Testis (tissue), 3 donors: ENCODE data around the gene SVEP1. TPM values are rescaled to one million over a fixed set of nuclear protein-coding genes. Genes with fewer than 3 reads are reported as not detected.

Experiments
- DNase-seq: peaks from one replicate; pipeline ENCODE4 v3.0.0-alpha.2; 2019
- H3K27ac ChIP-seq, 2 donors: fragments of 200-600 bp; sonication (generic); one replicate each; pipeline ENCODE4 v1.5.1; 2019
- H3K27me3 ChIP-seq: fragments of 200-600 bp; sonication (generic); one replicate; pipeline ENCODE4 v1.5.1; 2019
- H3K36me3 ChIP-seq: fragments of 200-600 bp; sonication (generic); one replicate; pipeline ENCODE4 v1.5.1; 2017; ENCODE audit warnings: low read depth; ENCODE audit errors: missing control alignments
- H3K4me1 ChIP-seq: fragments of 200-600 bp; sonication (generic); one replicate; pipeline ENCODE4 v1.5.1; 2019
- H3K4me3 ChIP-seq, 2 donors: fragments of 200-600 bp; sonication (generic); one replicate each; pipeline ENCODE4 v1.5.1; 2017 to 2019
- H3K9me3 ChIP-seq: fragments of 200-600 bp; sonication (generic); one replicate; pipeline ENCODE4 v1.5.1; 2017
- POLR2A ChIP-seq: fragments of 450-650 bp; IDR thresholded peaks from one replicate; pipeline ENCODE4 v1.6.1; 2017; ENCODE audit warnings: antibody characterized with exemption, mild to moderate bottlenecking, moderate library complexity
- WGBS, 2 donors: methylation state at CpG; one replicate each; pipeline ENCODE4 v1.1.5; 2018; 5-methylcytosine and 5-hydroxymethylcytosine counted together
- intact Hi-C: fragments of 100-400 bp; cut with DNase I; formaldehyde crosslinking; loops from one replicate; pipeline ENCODE4 v1.15.1; 2023; ENCODE audit warnings: low total_unique reads
- polyA plus RNA-seq: library from polyadenylated mRNA; stranded (reverse); fragments of 350-450 nt; fragmentation: Illumina TruSeq; extraction: RNeasy Lipid Tissue Mini Kit (QIAGEN cat#74804); gene quantifications from one replicate; pipeline ENCODE4 v1.2.3, GENCODE V29; 2014; ENCODE audit warnings: low read depth, low replicate concordance; ENCODE audit not compliant: insufficient read depth
- total RNA-seq, 2 donors: library from RNA; depleted of rRNA; stranded (reverse); fragments of >200 nt; gene quantifications; one replicate each; pipeline ENCODE4 v1.2.3, GENCODE V29; 2016
- TF ChIP-seq, protein P1 (sequence below), 3 experiments: fragments of 450-650 bp in 2 of 3; fragments of 200-600 bp in 1 of 3; sonication (generic) in 1 of 3; IDR thresholded peaks; one replicate each; pipeline ENCODE4 v1.5.1; 2016 to 2019; ENCODE audit warnings: antibody characterized with exemption in 3 of 3, mild to moderate bottlenecking in 2 of 3, moderate library complexity in 1 of 3

Gene SVEP1
- total and polyA plus RNA-seq, 3 donors from 2014 or later: 4.6 to 7.9 (median 6.9) TPM

DNA sequence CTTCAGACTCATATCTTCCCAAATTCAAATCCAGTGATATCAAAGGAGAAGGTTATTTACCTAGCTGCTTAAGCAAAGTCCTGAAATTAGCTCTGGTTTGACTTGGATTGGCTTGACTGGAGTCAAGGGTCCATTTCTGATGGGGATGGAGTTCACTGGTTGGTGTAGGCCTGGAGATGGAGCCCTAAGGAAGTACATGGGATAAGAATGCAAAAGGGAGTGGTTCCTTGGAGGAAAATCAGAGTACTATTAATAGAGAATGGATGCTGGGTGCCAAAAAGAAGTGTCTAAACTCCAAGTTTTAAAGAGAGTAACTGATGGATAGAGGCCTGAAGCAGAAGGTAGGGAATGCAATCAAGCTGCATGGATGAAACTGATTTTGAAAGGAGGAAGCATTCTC, 255.7 kb downstream of the SVEP1 start:
- intact Hi-C loops: no loop called here
- Histone ChIP-seq H3K9me3 (no peaks in the 10 kb centered on the region), H3K27ac (no peak overlapping the region), H3K27me3 (no peaks in the 10 kb centered on the region), H3K4me3 (no peak overlapping the region), H3K36me3 (no peaks in the 10 kb centered on the region), H3K4me1 (no peaks in the 10 kb centered on the region)
- no peak for DNase-seq
- TF ChIP-seq, protein P1, sequence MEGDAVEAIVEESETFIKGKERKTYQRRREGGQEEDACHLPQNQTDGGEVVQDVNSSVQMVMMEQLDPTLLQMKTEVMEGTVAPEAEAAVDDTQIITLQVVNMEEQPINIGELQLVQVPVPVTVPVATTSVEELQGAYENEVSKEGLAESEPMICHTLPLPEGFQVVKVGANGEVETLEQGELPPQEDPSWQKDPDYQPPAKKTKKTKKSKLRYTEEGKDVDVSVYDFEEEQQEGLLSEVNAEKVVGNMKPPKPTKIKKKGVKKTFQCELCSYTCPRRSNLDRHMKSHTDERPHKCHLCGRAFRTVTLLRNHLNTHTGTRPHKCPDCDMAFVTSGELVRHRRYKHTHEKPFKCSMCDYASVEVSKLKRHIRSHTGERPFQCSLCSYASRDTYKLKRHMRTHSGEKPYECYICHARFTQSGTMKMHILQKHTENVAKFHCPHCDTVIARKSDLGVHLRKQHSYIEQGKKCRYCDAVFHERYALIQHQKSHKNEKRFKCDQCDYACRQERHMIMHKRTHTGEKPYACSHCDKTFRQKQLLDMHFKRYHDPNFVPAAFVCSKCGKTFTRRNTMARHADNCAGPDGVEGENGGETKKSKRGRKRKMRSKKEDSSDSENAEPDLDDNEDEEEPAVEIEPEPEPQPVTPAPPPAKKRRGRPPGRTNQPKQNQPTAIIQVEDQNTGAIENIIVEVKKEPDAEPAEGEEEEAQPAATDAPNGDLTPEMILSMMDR (IDR thresholded peaks at IDR 0.05): no peak
- TF ChIP-seq POLR2A: no peak

DNA sequence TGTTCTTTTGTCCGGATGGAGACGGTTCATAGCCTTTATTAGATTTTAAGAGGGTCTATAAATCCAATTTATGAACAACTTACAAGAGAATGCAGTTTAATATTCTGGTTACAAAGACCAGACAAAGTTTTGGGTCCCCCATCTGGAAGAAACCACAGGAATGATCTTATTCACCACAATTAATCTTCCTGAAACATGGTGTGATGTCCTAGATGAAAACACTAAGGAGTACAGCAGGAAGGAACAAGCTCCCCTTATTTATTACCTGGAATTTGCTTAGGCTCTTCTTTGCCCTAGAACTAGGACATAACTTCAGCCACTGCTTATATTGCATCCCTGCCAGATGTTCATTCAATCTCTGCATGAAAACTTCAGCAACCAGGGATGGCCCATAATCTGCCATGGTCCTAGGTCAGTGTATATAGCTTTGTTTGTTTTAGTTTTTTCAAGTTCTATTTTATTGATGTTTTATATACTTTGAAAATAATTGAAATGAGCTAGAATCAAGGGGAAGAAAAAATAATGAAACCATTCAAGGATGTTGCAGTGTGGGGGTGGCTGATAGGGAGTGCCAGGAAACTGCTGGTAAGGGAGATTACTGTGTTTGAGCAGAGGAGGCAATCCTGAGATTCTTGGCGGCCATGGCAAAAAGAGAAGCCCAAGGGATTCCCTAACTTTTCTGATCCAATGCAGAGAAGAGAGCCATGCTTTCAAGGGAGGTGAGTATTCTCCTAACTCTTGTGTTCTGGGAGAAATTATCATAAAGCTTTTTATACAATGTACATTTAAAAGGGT, 258.7 kb downstream of the SVEP1 start:
- WGBS, 2 donors: 54 to 71% methylated on average over 3 of the region's 3 CpGs
- TF ChIP-seq POLR2A: no peak
- TF ChIP-seq, protein P1 (IDR thresholded peaks at IDR 0.05): no peak
- Histone ChIP-seq H3K27me3 (no peaks in the 10 kb centered on the region), H3K9me3 (no peaks in the 10 kb centered on the region), H3K4me3 (no peak overlapping the region), H3K4me1 (peaks cover 5% of the 10 kb centered on the region), H3K27ac (peak overlapping the region in 1 of 2 donors; percentile 9), H3K36me3 (no peaks in the 10 kb centered on the region)
- peak; percentile 63 for DNase-seq
- intact Hi-C loops: no loop called here

DNA sequence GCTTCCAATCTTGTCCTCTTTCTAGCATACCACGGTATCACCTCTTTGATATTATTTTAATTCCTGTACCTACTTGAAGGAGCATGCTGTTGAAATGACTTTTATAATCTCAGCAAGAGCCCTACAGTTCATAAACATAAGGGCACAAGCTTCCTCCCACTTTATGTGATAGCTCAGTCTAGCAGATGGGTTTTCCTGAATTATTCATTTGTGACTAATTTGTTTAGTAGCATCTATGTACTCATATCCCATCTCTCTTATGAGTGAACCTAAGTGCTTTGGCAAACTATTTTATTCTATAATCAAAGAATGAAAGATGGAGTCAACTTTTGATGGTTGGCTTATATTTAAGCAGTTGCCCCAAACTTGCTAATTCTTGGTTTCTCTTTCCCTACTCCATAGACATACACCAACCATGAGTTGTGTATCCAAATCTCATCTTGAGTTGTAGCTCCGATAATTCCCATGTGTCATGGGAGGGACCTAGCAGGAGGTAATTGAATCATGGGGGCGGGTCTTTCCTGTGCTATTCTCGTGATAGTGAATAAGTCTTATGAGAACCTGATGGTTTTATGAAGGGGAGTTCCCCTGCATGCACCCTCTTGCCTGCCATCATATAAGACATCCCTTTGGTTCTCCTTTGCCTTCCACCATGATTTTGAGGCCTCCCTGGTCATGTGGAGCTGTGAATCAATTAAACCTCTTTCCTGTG, 259.6 kb downstream of the SVEP1 start:
- 86 to 99% methylated on average over 4 of the region's 4 CpGs for WGBS, 2 donors
- H3K27ac ChIP-seq: no peak overlapping the region

GRCh38 chr9:110317911-110318310, 261.6 kb downstream of the SVEP1 start:
- Histone ChIP-seq H3K27me3 (no peaks in the 10 kb centered on the region), H3K9me3 (no peaks in the 10 kb centered on the region), H3K27ac (no peak overlapping the region), H3K4me1 (peaks cover 5% of the 10 kb centered on the region), H3K36me3 (no peaks in the 10 kb centered on the region), H3K4me3 (no peak overlapping the region)
- WGBS, 2 donors: 96 to 100% methylated on average over 4 of the region's 4 CpGs
- intact Hi-C loops: no loop called here
- DNase-seq: no peak
- TF ChIP-seq, protein P1 (IDR thresholded peaks at IDR 0.05): no peak
- no peak for TF ChIP-seq POLR2A

More for the DNA sequence above, 259.6 kb downstream of the SVEP1 start:
- peaks cover 5% of the 10 kb centered on the region for H3K4me1 ChIP-seq
- H3K4me3 ChIP-seq: no peak overlapping the region
- no peaks in the 10 kb centered on the region for H3K36me3 ChIP-seq
- no peak for DNase-seq
- no peak for TF ChIP-seq POLR2A
- TF ChIP-seq, protein P1 (IDR thresholded peaks at IDR 0.05): no peak
- H3K9me3 ChIP-seq: no peaks in the 10 kb centered on the region
- H3K27me3 ChIP-seq: no peaks in the 10 kb centered on the region
- intact Hi-C loops: no loop called here
